Activated naive CD4-positive, alpha-beta T cell treated with anti-CD3 and anti-CD28 coated beads, Interleukin-2, amount 50 U/mL, for 16 hours (primary cell): Measurements from ENCODE around the gene CDC16.

ENCODE experiments used
- DNase-seq: peaks from one replicate; pipeline ENCODE4 v3.0.0-alpha.2; 2020

Gene CDC16

DNA sequence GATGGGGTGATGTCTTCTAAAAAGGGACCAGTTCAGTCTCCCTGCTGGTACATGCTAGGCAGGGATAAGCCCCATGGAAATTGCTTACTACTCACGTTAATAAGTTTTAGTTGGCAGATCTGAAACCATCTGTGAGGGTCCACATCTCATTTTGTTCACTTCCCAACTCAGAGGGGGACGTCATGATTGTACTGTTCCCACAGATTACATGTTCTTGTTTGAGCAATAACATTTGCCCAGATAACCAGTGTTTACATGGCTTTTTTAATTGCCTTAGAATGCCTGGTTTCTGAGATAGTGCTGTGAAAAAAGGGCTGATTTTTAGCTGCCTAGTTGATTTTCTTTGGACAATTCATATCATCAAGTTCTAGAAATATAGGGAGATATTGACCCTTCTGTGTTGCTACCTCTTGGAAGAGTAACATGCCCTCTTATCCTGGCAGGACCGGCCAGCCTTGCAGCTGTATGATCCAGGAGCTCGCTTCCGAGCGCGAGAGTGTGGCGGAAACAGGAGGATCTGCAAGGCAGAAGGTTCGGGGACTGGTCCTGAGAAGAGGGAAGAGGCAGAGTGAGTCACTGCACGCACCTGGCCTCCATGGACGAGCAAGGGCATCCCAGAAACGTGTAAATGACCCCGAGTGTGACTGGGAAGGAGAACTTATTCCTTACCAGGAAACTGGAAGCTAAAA, 69.8 kb downstream of the CDC16 start:
- no peak for DNase-seq

GRCh38 chr13:114309086-114309485, 74.4 kb downstream of the CDC16 start:
- no peak for DNase-seq

DNA sequence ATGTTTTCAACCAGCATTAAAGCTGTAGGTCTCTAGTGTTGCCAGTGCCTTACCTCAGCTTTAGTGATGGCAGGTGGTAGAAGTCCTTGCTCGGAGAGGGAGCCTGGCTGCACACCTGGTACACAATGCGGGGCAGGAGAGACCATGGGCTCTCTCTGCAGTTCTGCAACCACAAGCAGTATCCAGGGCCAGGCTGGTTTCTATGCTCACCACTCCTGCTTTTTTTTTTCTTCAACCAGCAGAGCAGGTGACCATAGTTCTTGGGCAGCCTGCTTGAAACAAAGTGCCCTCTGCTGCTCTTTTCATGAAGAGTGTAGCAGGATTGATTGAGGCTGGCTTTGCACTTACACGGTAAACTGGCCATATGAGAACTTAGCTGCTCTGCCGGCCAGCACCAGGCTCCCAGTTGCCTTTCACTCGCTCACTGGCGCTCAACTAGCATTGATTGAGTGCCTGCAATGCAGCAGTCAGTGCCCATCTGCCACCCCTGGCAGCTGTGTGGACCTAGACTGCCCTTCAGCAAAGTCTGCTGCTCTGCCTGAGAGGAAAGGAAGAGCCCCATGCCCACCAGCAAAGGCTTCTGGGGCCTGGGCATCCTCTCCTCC, 75.2 kb downstream of the CDC16 start:
- DNase-seq = no peak

- DNase-seq = no peak
Measured at GRCh38 chr13:114310956-114311355, 76.3 kb downstream of the CDC16 start.

GRCh38 chr13:114311387-114311786, 76.7 kb downstream of the CDC16 start:
- no peak for DNase-seq

DNA sequence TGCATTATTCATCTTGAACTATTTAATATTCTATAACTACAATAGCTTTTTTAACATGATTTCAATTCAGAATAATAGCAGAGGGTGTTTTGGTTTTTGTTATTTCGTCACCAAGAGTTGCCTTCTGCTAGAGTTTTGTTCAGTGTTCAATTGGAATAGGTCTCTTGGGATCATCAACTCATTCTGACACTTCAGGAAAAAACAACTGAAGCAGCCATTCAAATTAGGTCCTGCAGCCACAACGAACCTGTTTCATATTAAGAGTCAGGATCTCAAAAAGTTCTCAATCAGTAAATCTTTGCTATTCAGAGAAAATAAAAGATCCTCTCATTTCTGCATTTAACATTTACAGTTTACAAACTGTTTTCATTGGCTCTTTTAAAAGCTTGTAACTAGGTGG, 77.2 kb downstream of the CDC16 start:
- DNase-seq = no peak

DNA sequence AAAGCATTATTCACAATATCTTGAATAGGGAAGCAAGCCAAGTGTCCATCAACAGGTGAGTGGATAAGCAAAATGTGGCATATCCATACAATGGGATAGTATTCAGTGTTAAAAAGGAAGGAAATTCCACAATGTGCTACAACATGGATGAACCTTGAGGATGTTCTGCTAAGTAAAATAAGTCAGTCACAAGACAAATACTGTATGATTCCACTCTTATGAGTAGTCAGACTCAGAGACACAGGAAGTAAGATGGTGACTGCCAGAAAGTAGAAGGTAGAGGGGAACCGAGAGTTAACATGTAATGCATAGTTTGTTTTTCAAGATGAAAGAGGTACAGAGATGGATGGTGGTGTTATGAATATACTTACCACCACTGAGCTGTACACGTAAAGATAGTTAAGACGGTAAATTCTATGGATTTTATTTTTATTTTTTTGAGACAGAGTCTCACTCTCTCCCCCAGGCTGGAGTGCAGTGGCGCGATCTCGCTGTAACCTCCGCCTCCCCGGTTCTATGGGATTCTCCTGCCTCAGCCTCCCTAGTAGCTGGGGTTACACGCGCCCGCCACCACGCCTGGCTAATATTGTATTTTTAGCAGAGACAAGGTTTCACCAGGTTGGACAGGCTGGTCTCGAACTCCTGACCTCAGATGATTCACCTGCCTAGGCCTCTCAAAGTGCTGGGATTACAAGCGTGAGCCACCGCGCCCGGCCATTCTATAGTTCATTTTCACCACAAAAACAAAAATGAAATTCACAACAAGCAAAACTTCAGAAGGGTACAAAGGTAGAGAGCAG, 78.6 kb downstream of the CDC16 start:
- peak; percentile 37 for DNase-seq

DNA sequence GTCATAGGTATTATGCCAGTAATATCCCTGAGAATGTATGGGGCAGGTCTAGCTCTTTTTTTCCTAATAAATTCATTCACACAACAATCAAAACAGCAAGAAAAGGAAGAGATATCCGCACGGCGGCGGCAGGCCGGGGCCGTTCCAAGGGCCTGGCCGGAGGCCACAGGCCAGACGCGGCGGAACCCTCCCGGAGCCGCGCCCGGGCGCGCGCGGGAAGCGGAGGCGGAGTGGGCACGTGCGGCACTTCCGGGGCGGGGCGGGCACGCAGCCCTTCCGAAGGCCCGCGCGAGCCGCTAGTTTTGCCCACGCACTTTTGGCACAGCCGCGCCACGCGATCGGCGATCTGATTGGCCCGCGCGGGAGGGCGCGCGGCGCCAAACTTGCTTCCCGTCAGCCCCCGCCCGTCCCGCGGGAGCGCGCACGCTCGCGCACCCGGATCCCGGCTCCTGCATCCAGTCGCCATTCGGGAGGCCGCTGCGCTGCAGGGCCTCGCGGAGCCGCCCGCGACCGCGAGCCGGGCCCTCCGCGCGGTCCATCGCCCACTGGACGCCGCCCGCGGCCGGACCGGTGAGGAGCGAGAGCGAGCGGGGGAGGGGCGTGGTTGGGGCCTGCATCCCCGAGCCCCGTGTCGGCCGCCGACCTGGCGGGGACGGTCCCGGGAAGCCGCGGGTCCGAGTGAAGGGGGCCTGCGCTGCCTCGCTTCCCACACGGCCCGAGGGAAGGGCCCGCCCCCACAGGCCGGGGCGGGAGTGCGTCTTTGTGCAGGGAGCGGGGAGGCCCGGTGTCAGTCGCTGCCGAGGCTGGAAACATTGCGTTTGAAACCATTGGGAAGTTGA, 79.6 kb downstream of the CDC16 start, which contains the start of gene CHAMP1:
Gene CHAMP1, plus strand, starts transcription at position 430 of the 839 bp plus-strand sequence. CDS start 9,340 bp downstream, outside the sequence.
- peak; percentile 94 for DNase-seq

GRCh38 chr13:114315074-114315785, 80.5 kb downstream of the CDC16 start:
- no peak for DNase-seq

DNA sequence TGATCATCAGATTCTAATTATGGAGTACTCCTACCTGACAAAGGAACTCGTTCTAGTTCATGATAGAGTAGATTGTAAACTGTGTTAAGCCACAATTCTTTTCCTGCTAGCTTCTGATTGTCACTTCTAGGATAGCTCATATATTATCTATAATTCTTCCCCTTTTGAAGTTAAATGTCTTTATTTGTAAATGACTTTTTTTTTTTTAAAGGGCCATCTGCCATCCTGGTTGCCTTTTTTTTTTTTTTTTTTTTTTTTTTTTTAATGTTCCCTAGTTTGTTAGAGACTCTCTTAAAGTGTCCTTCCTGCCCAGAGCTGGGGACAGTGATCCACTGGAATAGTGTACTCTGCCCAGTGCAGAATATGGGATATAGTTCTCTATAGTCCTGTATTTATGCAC, 83.9 kb downstream of the CDC16 start:
- no peak for DNase-seq

GRCh38 chr13:114319441-114319913, 84.8 kb downstream of the CDC16 start:
- no peak for DNase-seq

DNA sequence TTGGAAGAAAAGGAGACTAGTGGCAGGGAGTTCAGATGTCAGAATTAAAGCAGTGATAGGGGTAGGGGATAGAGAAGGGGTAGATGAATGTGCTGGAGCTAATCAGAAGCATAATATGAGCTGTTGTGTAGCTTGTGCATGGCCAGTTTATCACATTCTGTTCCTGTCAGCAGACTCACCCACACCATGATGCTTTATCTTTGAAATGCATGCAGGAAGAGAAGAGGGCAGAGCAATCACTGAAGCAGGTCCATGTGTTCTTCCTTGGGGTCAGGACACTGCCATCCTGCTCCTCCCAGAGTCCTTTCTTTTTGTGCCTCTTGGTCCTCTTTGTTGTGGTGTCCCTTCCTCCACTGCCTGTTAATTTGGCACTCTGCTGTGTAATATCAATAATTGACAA, 85.4 kb downstream of the CDC16 start:
- DNase-seq = no peak

DNA sequence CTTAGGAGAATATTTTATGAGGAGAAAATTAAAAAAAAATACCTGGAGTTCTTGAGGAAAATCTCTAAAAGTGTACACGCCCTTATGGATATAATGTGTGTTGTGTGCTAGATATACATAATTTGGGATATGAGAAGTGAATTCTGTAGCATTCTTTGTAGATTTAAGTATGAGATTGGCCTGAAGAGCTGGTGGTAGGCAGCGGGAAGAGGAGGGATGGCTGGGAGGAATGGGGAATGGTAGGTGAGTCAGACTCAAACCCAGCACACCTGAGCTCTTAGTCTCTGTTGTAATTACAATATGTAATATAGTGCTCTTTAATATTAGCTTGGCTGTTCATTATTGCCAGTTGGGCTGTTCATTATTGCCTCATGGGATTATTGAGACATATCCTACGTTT, 86.6 kb downstream of the CDC16 start:
- no peak for DNase-seq
